NCI-H146 (cell line): ENCODE results near the gene SS18L1.
A peak's percentile ranks its signal among the peaks of the same experiment; 100 is the strongest.

Experiments used
- DNase-seq: peaks from one replicate; lab custom pipeline; 2025; lab: John Stamatoyannopoulos, UW

SS18L1 gene

GRCh38 chr20:62212299-62212698 is 68.7 kb downstream of the SS18L1 start:
- no peak for DNase-seq

- no peak for DNase-seq
Measured at GRCh38 chr20:62214067-62214466, 70.5 kb downstream of the SS18L1 start.

GRCh38 chr20:62215020-62215990 is 71.7 kb downstream of the SS18L1 start:
- DNase-seq, result no peak

GRCh38 chr20:62215991-62216635 is 72.5 kb downstream of the SS18L1 start:
- no peak for DNase-seq

- no peak for DNase-seq
Measured at GRCh38 chr20:62216636-62217566, 73.3 kb downstream of the SS18L1 start.

- DNase-seq, result no peak
Measured at GRCh38 chr20:62217913-62218773, 74.6 kb downstream of the SS18L1 start.

- peak; percentile 72 for DNase-seq
Measured at GRCh38 chr20:62219101-62219991, 75.8 kb downstream of the SS18L1 start.

GRCh38 chr20:62219992-62220665 is 76.6 kb downstream of the SS18L1 start, which contains the start of gene HRH3:
HRH3 (minus strand) TSS chr20:62220278; CDS start chr20:62219970, 308 bp downstream.
- DNase-seq, result peak; percentile 74

- DNase-seq, result peak; percentile 82
Measured at GRCh38 chr20:62220666-62221568, 77.3 kb downstream of the SS18L1 start.

- no peak for DNase-seq
Measured at GRCh38 chr20:62222266-62222850, 78.8 kb downstream of the SS18L1 start.

- DNase-seq, result no peak
Measured at GRCh38 chr20:62222972-62223371, 79.4 kb downstream of the SS18L1 start.

- no peak for DNase-seq
Measured at GRCh38 chr20:62223571-62223970, 80.0 kb downstream of the SS18L1 start.

- no peak for DNase-seq
Measured at GRCh38 chr20:62224113-62224855, 80.7 kb downstream of the SS18L1 start.

- DNase-seq, result no peak
Measured at GRCh38 chr20:62225026-62225425, 81.5 kb downstream of the SS18L1 start.

- no peak for DNase-seq
Measured at GRCh38 chr20:62225820-62226635, 82.5 kb downstream of the SS18L1 start.
